Measurements from ENCODE around the gene STON2. TPM values are rescaled to one million over a fixed set of nuclear protein-coding genes. Genes with fewer than 3 reads are reported as not detected.

The STON2 gene
- total RNA-seq, 1 experiment from 2014 or later, result 0.36 TPM

- H3K27me3 ChIP-seq (ENCODE audit: control insufficient read depth, insufficient read depth, low read length), result no peaks in the 10 kb centered on the region
- ATAC-seq (no peak), DNase-seq (ENCODE audit: low read depth, low spot score) (no peak)
- H3K4me1 ChIP-seq (ENCODE audit: control insufficient read depth, insufficient read depth, low read length), result no peaks in the 10 kb centered on the region
- H3K9me3 ChIP-seq (ENCODE audit: control insufficient read depth, insufficient read depth, low read depth, low read length), result no peaks in the 10 kb centered on the region
- H3K36me3 ChIP-seq (ENCODE audit: control insufficient read depth, insufficient read depth, low read length), result no peaks in the 10 kb centered on the region
- no peak overlapping the region for H3K4me3 ChIP-seq (ENCODE audit: low read depth in 2 of 2, low read length in 2 of 2)
- ChIA-PET CTCF (no interaction called here), POLR2A (no interaction called here)
- BruUV-seq (replicated peaks), result no TSS peak
- intact Hi-C loops (cut with micrococcal nuclease; ENCODE audit: unreplicated experiment) (no loop called here), in situ Hi-C loops (cut with HindIII; ENCODE audit: low pct_unique_long_range_greater_than_20kb, low sequenced_read_pairs) (no loop called here)
- no peak for TF ChIP-seq TCF7L2 (IDR thresholded peaks at IDR 0.05; ENCODE audit: low read depth, low read length)
- no peak for TF ChIP-seq CTCF (IDR thresholded peaks at IDR 0.05)
- no peak for TF ChIP-seq POLR2AphosphoS5 (IDR thresholded peaks at IDR 0.05; ENCODE audit: low read depth, low read length)
- TF ChIP-seq SIN3A (IDR thresholded peaks at IDR 0.05; ENCODE audit: borderline replicate concordance, insufficient read depth, low read depth, low read length), result no peak
- TF ChIP-seq, protein P1, sequence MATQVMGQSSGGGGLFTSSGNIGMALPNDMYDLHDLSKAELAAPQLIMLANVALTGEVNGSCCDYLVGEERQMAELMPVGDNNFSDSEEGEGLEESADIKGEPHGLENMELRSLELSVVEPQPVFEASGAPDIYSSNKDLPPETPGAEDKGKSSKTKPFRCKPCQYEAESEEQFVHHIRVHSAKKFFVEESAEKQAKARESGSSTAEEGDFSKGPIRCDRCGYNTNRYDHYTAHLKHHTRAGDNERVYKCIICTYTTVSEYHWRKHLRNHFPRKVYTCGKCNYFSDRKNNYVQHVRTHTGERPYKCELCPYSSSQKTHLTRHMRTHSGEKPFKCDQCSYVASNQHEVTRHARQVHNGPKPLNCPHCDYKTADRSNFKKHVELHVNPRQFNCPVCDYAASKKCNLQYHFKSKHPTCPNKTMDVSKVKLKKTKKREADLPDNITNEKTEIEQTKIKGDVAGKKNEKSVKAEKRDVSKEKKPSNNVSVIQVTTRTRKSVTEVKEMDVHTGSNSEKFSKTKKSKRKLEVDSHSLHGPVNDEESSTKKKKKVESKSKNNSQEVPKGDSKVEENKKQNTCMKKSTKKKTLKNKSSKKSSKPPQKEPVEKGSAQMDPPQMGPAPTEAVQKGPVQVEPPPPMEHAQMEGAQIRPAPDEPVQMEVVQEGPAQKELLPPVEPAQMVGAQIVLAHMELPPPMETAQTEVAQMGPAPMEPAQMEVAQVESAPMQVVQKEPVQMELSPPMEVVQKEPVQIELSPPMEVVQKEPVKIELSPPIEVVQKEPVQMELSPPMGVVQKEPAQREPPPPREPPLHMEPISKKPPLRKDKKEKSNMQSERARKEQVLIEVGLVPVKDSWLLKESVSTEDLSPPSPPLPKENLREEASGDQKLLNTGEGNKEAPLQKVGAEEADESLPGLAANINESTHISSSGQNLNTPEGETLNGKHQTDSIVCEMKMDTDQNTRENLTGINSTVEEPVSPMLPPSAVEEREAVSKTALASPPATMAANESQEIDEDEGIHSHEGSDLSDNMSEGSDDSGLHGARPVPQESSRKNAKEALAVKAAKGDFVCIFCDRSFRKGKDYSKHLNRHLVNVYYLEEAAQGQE (IDR thresholded peaks at IDR 0.05; ENCODE audit: insufficient read depth in 1 of 2, low read depth in 2 of 2, low read length in 1 of 2), result no peak
- no peak overlapping the region for H3K27ac ChIP-seq (ENCODE audit: low read length)
Measured at GRCh38 chr14:81315341-81315740, 84.8 kb downstream of the STON2 start.

- Histone ChIP-seq H3K4me1 (ENCODE audit: control insufficient read depth, insufficient read depth, low read length) (no peaks in the 10 kb centered on the region), H3K9me3 (ENCODE audit: control insufficient read depth, insufficient read depth, low read depth, low read length) (no peaks in the 10 kb centered on the region), H3K4me3 (ENCODE audit: low read depth in 2 of 2, low read length in 2 of 2) (no peak overlapping the region), H3K36me3 (ENCODE audit: control insufficient read depth, insufficient read depth, low read length) (no peaks in the 10 kb centered on the region), H3K27me3 (ENCODE audit: control insufficient read depth, insufficient read depth, low read length) (no peaks in the 10 kb centered on the region), H3K27ac (ENCODE audit: low read length) (no peak overlapping the region)
- CTCF ChIA-PET, result no interaction called here
- TF ChIP-seq POLR2AphosphoS5 (IDR thresholded peaks at IDR 0.05; ENCODE audit: low read depth, low read length) (no peak), SIN3A (IDR thresholded peaks at IDR 0.05; ENCODE audit: borderline replicate concordance, insufficient read depth, low read depth, low read length) (no peak), TCF7L2 (IDR thresholded peaks at IDR 0.05; ENCODE audit: low read depth, low read length) (no peak), CTCF (IDR thresholded peaks at IDR 0.05) (no peak)
- TF ChIP-seq, protein P1 (IDR thresholded peaks at IDR 0.05; ENCODE audit: insufficient read depth in 1 of 2, low read depth in 2 of 2, low read length in 1 of 2), result no peak
- ATAC-seq (no peak), DNase-seq (ENCODE audit: low read depth, low spot score) (no peak)
- POLR2A ChIA-PET, result no interaction called here
- intact Hi-C loops (cut with micrococcal nuclease; ENCODE audit: unreplicated experiment) (no loop called here), in situ Hi-C loops (cut with HindIII; ENCODE audit: low pct_unique_long_range_greater_than_20kb, low sequenced_read_pairs) (no loop called here)
- no TSS peak for BruUV-seq (replicated peaks)
Measured at GRCh38 chr14:81314443-81315175, 85.5 kb downstream of the STON2 start.
